Large intestine (tissue), 3 donors: ENCODE data around the gene CAPS2. TPM values are rescaled to one million over a fixed set of nuclear protein-coding genes. Genes with fewer than 3 reads are reported as not detected.

Source experiments
- DNase-seq, 2 donors: peaks; one replicate each; pipeline versions ENCODE4 v3.0.0 to v3.0.0-alpha.2; 2013
- H3K27ac ChIP-seq: one replicate; pipeline ENCODE4 v1.5.1; 2013; ENCODE audit warnings: low read length
- H3K27me3 ChIP-seq: 2 replicates; pipeline ENCODE4 v1.6.1; 2013; ENCODE audit warnings: low read length; ENCODE audit not compliant: control insufficient read depth, insufficient read depth
- H3K36me3 ChIP-seq: 2 replicates; pipeline ENCODE4 v1.6.1; 2013; ENCODE audit warnings: low read length; ENCODE audit not compliant: control insufficient read depth, insufficient read depth
- H3K4me1 ChIP-seq: one replicate; pipeline ENCODE4 v1.6.1; 2013; ENCODE audit warnings: low read length; ENCODE audit not compliant: control insufficient read depth, insufficient read depth
- H3K4me3 ChIP-seq: one replicate; pipeline ENCODE4 v1.5.1; 2013; ENCODE audit warnings: low read length
- H3K9me3 ChIP-seq: one replicate; pipeline ENCODE4 v1.6.1; 2013; ENCODE audit warnings: mild to moderate bottlenecking, low read depth, low read length, moderate library complexity; ENCODE audit not compliant: control insufficient read depth
- WGBS: methylation state at CpG from one replicate; pipeline ENCODE4 v1.1.5; 2013; ENCODE audit warnings: low lambda C conversion rate; ENCODE audit not compliant: insufficient coverage; 5-methylcytosine and 5-hydroxymethylcytosine counted together
- polyA plus RNA-seq: library from polyadenylated mRNA; unstranded; fragments of 120-200 nt; gene quantifications from one replicate; pipeline ENCODE4 v1.2.1, GENCODE V29; 2013

The CAPS2 gene
- polyA plus RNA-seq, 1 donor, result 3.1 TPM

GRCh38 chr12:75308279-75308678 is 21.8 kb downstream of the CAPS2 start:
- 83% methylated on average over 1 of the region's 2 CpGs for WGBS
- H3K9me3 ChIP-seq, result peaks cover 5% of the 10 kb centered on the region
- DNase-seq, result no peak
- H3K36me3 ChIP-seq, result no peaks in the 10 kb centered on the region
- no peaks in the 10 kb centered on the region for H3K27me3 ChIP-seq
- H3K27ac ChIP-seq, result no peak overlapping the region
- H3K4me1 ChIP-seq, result no peaks in the 10 kb centered on the region
- no peak overlapping the region for H3K4me3 ChIP-seq

GRCh38 chr12:75305412-75306332 is 24.5 kb downstream of the CAPS2 start:
- no peak for DNase-seq
- Histone ChIP-seq H3K4me3 (no peak overlapping the region), H3K36me3 (no peaks in the 10 kb centered on the region), H3K4me1 (no peaks in the 10 kb centered on the region), H3K27me3 (no peaks in the 10 kb centered on the region), H3K27ac (no peak overlapping the region), H3K9me3 (peaks cover 5% of the 10 kb centered on the region)
- no CpG with 5 or more reads among the region's 56 CpGs for WGBS

- no peaks in the 10 kb centered on the region for H3K27me3 ChIP-seq
- DNase-seq, result no peak
- H3K36me3 ChIP-seq, result no peaks in the 10 kb centered on the region
- H3K27ac ChIP-seq, result no peak overlapping the region
- H3K9me3 ChIP-seq, result peaks cover 5% of the 10 kb centered on the region
- H3K4me1 ChIP-seq, result no peaks in the 10 kb centered on the region
- H3K4me3 ChIP-seq, result no peak overlapping the region
These were observed 27.3 kb downstream of the CAPS2 start for GRCh38 chr12:75302781-75303180.

- no peak for DNase-seq
- Histone ChIP-seq H3K27ac (no peak overlapping the region), H3K9me3 (peaks cover 5% of the 10 kb centered on the region), H3K36me3 (no peaks in the 10 kb centered on the region), H3K27me3 (no peaks in the 10 kb centered on the region), H3K4me1 (no peaks in the 10 kb centered on the region), H3K4me3 (no peak overlapping the region)
- WGBS, result 100% methylated on average over 1 of the region's 2 CpGs
These were observed 27.9 kb downstream of the CAPS2 start for GRCh38 chr12:75302225-75302624.

GRCh38 chr12:75294797-75295196 is 35.3 kb downstream of the CAPS2 start:
- no peaks in the 10 kb centered on the region for H3K4me1 ChIP-seq
- H3K36me3 ChIP-seq, result no peaks in the 10 kb centered on the region
- no peaks in the 10 kb centered on the region for H3K27me3 ChIP-seq
- WGBS, result 33% methylated on average over 3 of the region's 3 CpGs
- no peak overlapping the region for H3K4me3 ChIP-seq
- H3K9me3 ChIP-seq, result no peaks in the 10 kb centered on the region
- no peak overlapping the region for H3K27ac ChIP-seq
- no peak for DNase-seq

- no CpG with 5 or more reads among the region's 3 CpGs for WGBS
- H3K36me3 ChIP-seq, result no peaks in the 10 kb centered on the region
These were observed 35.8 kb downstream of the CAPS2 start for GRCh38 chr12:75294336-75294735.

GRCh38 chr12:75291014-75291413 is 39.1 kb downstream of the CAPS2 start:
- H3K36me3 ChIP-seq, result no peaks in the 10 kb centered on the region
- no peaks in the 10 kb centered on the region for H3K27me3 ChIP-seq
- H3K27ac ChIP-seq, result no peak overlapping the region
- WGBS, result no CpG with 5 or more reads among the region's 1 CpG
- no peaks in the 10 kb centered on the region for H3K4me1 ChIP-seq
- H3K4me3 ChIP-seq, result no peak overlapping the region
- no peaks in the 10 kb centered on the region for H3K9me3 ChIP-seq
- no peak for DNase-seq

More at GRCh38 chr12:75294336-75294735, 35.8 kb downstream of the CAPS2 start:
- DNase-seq, result no peak
- Histone ChIP-seq H3K4me1 (no peaks in the 10 kb centered on the region), H3K4me3 (no peak overlapping the region), H3K27ac (no peak overlapping the region), H3K27me3 (no peaks in the 10 kb centered on the region), H3K9me3 (no peaks in the 10 kb centered on the region)

- H3K4me1 ChIP-seq, result no peaks in the 10 kb centered on the region
- no peak for DNase-seq
- WGBS, result 83% methylated on average over 1 of the region's 1 CpG
- no peaks in the 10 kb centered on the region for H3K27me3 ChIP-seq
- no peak overlapping the region for H3K4me3 ChIP-seq
- H3K36me3 ChIP-seq, result no peaks in the 10 kb centered on the region
- no peak overlapping the region for H3K27ac ChIP-seq
- no peaks in the 10 kb centered on the region for H3K9me3 ChIP-seq
These were observed 40.4 kb downstream of the CAPS2 start for GRCh38 chr12:75289753-75290152.

- Histone ChIP-seq H3K9me3 (no peaks in the 10 kb centered on the region), H3K36me3 (no peaks in the 10 kb centered on the region), H3K4me3 (no peak overlapping the region), H3K27ac (no peak overlapping the region), H3K4me1 (no peaks in the 10 kb centered on the region), H3K27me3 (no peaks in the 10 kb centered on the region)
- no peak for DNase-seq
- 80% methylated on average over 1 of the region's 1 CpG for WGBS
These were observed 41.3 kb downstream of the CAPS2 start for GRCh38 chr12:75288860-75289259.

- Histone ChIP-seq H3K4me1 (no peaks in the 10 kb centered on the region), H3K9me3 (no peaks in the 10 kb centered on the region), H3K4me3 (no peak overlapping the region), H3K27ac (no peak overlapping the region), H3K27me3 (no peaks in the 10 kb centered on the region), H3K36me3 (no peaks in the 10 kb centered on the region)
- 100% methylated on average over 2 of the region's 2 CpGs for WGBS
- DNase-seq, result no peak
These were observed 54.4 kb downstream of the CAPS2 start for GRCh38 chr12:75275702-75276101.

- no peaks in the 10 kb centered on the region for H3K9me3 ChIP-seq
- peak in 1 of 2 donors; percentile 15 for DNase-seq
- WGBS, result no CpG with 5 or more reads among the region's 5 CpGs
These were observed 58.5 kb downstream of the CAPS2 start for GRCh38 chr12:75271576-75271975.

More at GRCh38 chr12:75271576-75271975, 58.5 kb downstream of the CAPS2 start:
- no peak overlapping the region for H3K4me3 ChIP-seq
- no peaks in the 10 kb centered on the region for H3K36me3 ChIP-seq
- no peak overlapping the region for H3K27ac ChIP-seq
- no peaks in the 10 kb centered on the region for H3K4me1 ChIP-seq
- no peaks in the 10 kb centered on the region for H3K27me3 ChIP-seq
